Loucy (cell line): ENCODE data around the gene LDLRAD4.

Source experiments
- H2AFZ ChIP-seq: fragments of 200-600 bp; sonication (generic); 2 replicates; pipeline ENCODE4 v1.6.0; 2016; ENCODE audit warnings: antibody characterized with exemption, mild to moderate bottlenecking, low read length, moderate library complexity
- H3F3A ChIP-seq: fragments of 200-600 bp; 2 replicates; pipeline ENCODE4 v1.6.0; 2016; ENCODE audit warnings: antibody characterized with exemption, low read depth, mild to moderate bottlenecking
- H3K27me3 ChIP-seq: fragments of 200-600 bp; sonication (generic); 2 replicates; pipeline ENCODE4 v1.6.1; 2014; ENCODE audit warnings: low read length, mild to moderate bottlenecking; ENCODE audit not compliant: insufficient read depth, poor library complexity, severe bottlenecking
- H3K36me3 ChIP-seq: fragments of 200-600 bp; sonication (generic); 2 replicates; pipeline ENCODE4 v1.6.1; 2016; ENCODE audit warnings: low read length; ENCODE audit not compliant: insufficient read depth
- H3K4me1 ChIP-seq: fragments of 200-600 bp; sonication (generic); 2 replicates; pipeline ENCODE4 v1.5.1; 2014; ENCODE audit warnings: low read length, mild to moderate bottlenecking; ENCODE audit not compliant: insufficient read depth, poor library complexity, severe bottlenecking
- H3K4me2 ChIP-seq: fragments of 200-600 bp; sonication (generic); 2 replicates; pipeline ENCODE4 v1.6.0; 2014; ENCODE audit warnings: antibody characterized with exemption, low read length, low read depth, mild to moderate bottlenecking; ENCODE audit not compliant: poor library complexity, severe bottlenecking
- H3K4me3 ChIP-seq: fragments of 200-600 bp; sonication (generic); 2 replicates; pipeline ENCODE4 v1.5.1; 2014; ENCODE audit warnings: low read length, mild to moderate bottlenecking, mixed read lengths; ENCODE audit not compliant: poor library complexity, severe bottlenecking
- H3K79me2 ChIP-seq: fragments of 200-600 bp; sonication (generic); 2 replicates; pipeline ENCODE4 v1.6.1; 2014; ENCODE audit warnings: low read length; ENCODE audit not compliant: insufficient read depth
- H3K9ac ChIP-seq: fragments of 200-600 bp; sonication (generic); 2 replicates; pipeline ENCODE4 v1.6.0; 2014; ENCODE audit warnings: mild to moderate bottlenecking, low read depth, low read length, moderate library complexity; ENCODE audit not compliant: poor library complexity, severe bottlenecking
- H3K9me2 ChIP-seq: fragments of 200-600 bp; sonication (generic); replicated peaks from 2 replicates; pipeline ENCODE4 v1.6.1; 2016; ENCODE audit warnings: low read depth, low read length, mixed read lengths
- H3K9me3 ChIP-seq: fragments of 200-600 bp; sonication (generic); 2 replicates; pipeline ENCODE4 v1.6.1; 2014; ENCODE audit warnings: mild to moderate bottlenecking, antibody characterized with exemption, low read length, low read depth; ENCODE audit not compliant: insufficient read depth
- H4K20me1 ChIP-seq: fragments of 200-600 bp; sonication (generic); 2 replicates; pipeline ENCODE4 v1.6.0; 2014; ENCODE audit warnings: antibody characterized with exemption, low read length, mild to moderate bottlenecking; ENCODE audit not compliant: insufficient read depth, poor library complexity, severe bottlenecking
- EZH2phosphoT487 ChIP-seq: fragments of 200-600 bp; IDR thresholded peaks from 2 replicates; pipeline ENCODE4 v1.6.1; 2018; ENCODE audit warnings: antibody characterized with exemption, mild to moderate bottlenecking, moderate library complexity, borderline replicate concordance
- TF ChIP-seq, protein P1 (sequence below): fragments of 200-600 bp; sonication (generic); conservative IDR thresholded peaks from 2 replicates; pipeline ENCODE4 v1.5.1; 2014; ENCODE audit warnings: mild to moderate bottlenecking, antibody characterized with exemption, low read length

LDLRAD4 gene

GRCh38 chr18:13412017-13412416 is 193.5 kb downstream of the LDLRAD4 start:
- Histone ChIP-seq H3K36me3 (no peaks in the 10 kb centered on the region; the same call in 1 of the 2 replicates), H3K4me2 (no peak overlapping the region), H3K27me3 (no peaks in the 10 kb centered on the region), H3K9me2 (no peaks in the 10 kb centered on the region), H3F3A (no peaks in the 10 kb centered on the region), H3K4me1 (peaks cover 11% of the 10 kb centered on the region), H3K9me3 (no peaks in the 10 kb centered on the region), H2AFZ (no peak overlapping the region), H4K20me1 (no peaks in the 10 kb centered on the region), H3K4me3 (no peak overlapping the region), H3K79me2 (no peaks in the 10 kb centered on the region), H3K9ac (no peak overlapping the region)
- TF ChIP-seq, protein P1, sequence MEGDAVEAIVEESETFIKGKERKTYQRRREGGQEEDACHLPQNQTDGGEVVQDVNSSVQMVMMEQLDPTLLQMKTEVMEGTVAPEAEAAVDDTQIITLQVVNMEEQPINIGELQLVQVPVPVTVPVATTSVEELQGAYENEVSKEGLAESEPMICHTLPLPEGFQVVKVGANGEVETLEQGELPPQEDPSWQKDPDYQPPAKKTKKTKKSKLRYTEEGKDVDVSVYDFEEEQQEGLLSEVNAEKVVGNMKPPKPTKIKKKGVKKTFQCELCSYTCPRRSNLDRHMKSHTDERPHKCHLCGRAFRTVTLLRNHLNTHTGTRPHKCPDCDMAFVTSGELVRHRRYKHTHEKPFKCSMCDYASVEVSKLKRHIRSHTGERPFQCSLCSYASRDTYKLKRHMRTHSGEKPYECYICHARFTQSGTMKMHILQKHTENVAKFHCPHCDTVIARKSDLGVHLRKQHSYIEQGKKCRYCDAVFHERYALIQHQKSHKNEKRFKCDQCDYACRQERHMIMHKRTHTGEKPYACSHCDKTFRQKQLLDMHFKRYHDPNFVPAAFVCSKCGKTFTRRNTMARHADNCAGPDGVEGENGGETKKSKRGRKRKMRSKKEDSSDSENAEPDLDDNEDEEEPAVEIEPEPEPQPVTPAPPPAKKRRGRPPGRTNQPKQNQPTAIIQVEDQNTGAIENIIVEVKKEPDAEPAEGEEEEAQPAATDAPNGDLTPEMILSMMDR: no peak
- TF ChIP-seq EZH2phosphoT487: no peak

DNA sequence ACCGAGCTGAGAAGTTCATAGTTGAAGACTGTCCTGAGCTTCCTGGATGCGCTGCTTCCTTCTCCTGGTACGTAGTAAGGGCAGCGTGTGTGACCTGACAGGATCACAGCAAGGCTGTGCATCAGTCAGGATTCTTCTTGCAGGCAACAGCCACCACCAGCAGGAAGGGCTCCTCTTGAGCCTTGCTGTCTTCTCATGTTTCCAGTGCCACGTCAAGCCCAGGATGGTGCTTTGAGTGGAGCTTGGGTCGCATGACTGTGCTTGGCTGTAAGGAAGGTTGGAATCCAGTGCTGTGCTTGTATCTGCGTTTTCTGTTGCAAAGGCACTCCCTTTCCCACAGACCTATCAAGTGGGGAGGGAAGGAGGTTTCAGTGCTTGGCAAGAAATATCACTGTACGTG is 194.3 kb downstream of the LDLRAD4 start:
- Histone ChIP-seq H3K9ac (no peak overlapping the region), H3K36me3 (no peaks in the 10 kb centered on the region; the same call in 1 of the 2 replicates), H3K4me1 (peaks cover 11% of the 10 kb centered on the region), H3K4me2 (no peak overlapping the region), H3K79me2 (no peaks in the 10 kb centered on the region), H2AFZ (no peak overlapping the region), H3K9me3 (no peaks in the 10 kb centered on the region), H3K9me2 (no peaks in the 10 kb centered on the region), H3F3A (no peaks in the 10 kb centered on the region), H3K4me3 (no peak overlapping the region), H3K27me3 (no peaks in the 10 kb centered on the region), H4K20me1 (no peaks in the 10 kb centered on the region)
- no peak for TF ChIP-seq EZH2phosphoT487
- TF ChIP-seq, protein P1: no peak

- H4K20me1 ChIP-seq: no peaks in the 10 kb centered on the region
- no peaks in the 10 kb centered on the region; the same call in 1 of the 2 replicates for H3K36me3 ChIP-seq
- H3K9me3 ChIP-seq: no peaks in the 10 kb centered on the region
- H3K9ac ChIP-seq: no peak overlapping the region
- peaks cover 5% of the 10 kb centered on the region for H3K4me1 ChIP-seq
- H3K27me3 ChIP-seq: no peaks in the 10 kb centered on the region
- TF ChIP-seq EZH2phosphoT487: no peak
- H3K4me3 ChIP-seq: no peak overlapping the region
- no peaks in the 10 kb centered on the region for H3F3A ChIP-seq
- no peaks in the 10 kb centered on the region for H3K79me2 ChIP-seq
- no peaks in the 10 kb centered on the region for H3K9me2 ChIP-seq
- H3K4me2 ChIP-seq: no peak overlapping the region
- no peak overlapping the region for H2AFZ ChIP-seq
Measured at GRCh38 chr18:13414102-13414501, 195.5 kb downstream of the LDLRAD4 start.

GRCh38 chr18:13414521-13414920 is 196.0 kb downstream of the LDLRAD4 start:
- Histone ChIP-seq H3K4me3 (no peak overlapping the region), H3K79me2 (no peaks in the 10 kb centered on the region), H3K4me2 (no peak overlapping the region), H3F3A (no peaks in the 10 kb centered on the region), H3K4me1 (peaks cover 1% of the 10 kb centered on the region), H3K27me3 (no peaks in the 10 kb centered on the region), H3K36me3 (no peaks in the 10 kb centered on the region; the same call in 1 of the 2 replicates), H3K9me3 (no peaks in the 10 kb centered on the region), H3K9me2 (no peaks in the 10 kb centered on the region), H2AFZ (no peak overlapping the region), H4K20me1 (no peaks in the 10 kb centered on the region), H3K9ac (no peak overlapping the region)
- TF ChIP-seq, protein P1: no peak
- TF ChIP-seq EZH2phosphoT487: no peak
